CD4-positive, alpha-beta T cell (primary cell): ENCODE measurements around the gene LAPTM5. TPM values are rescaled to one million over a fixed set of nuclear protein-coding genes. Genes with fewer than 3 reads are reported as not detected.

Source experiments
- ATAC-seq: fragments of 200-7000 bp; cut with Tn5 transposase; one replicate; pipeline ENCODE4 v1.10.0; 2022; ENCODE audit warnings: mild to moderate bottlenecking; ENCODE audit not compliant: poor library complexity
- CTCF ChIA-PET: fragments of 350-600 bp; sonication (Branson Sonifier 250); formaldehyde crosslinking; loops from one replicate; lab custom pipeline; 2021; ENCODE audit warnings: antibody characterized with exemption, inconsistent platforms; lab: Charles Lee
- POLR2A ChIA-PET: fragments of 350-600 bp; sonication (Branson Sonifier 250); formaldehyde crosslinking; loops from one replicate; lab custom pipeline; 2021; ENCODE audit warnings: antibody characterized with exemption, inconsistent platforms; lab: Charles Lee
- DNase-seq, 14 experiments: peaks; one replicate each; pipeline ENCODE4 v3.0.0-alpha.2; 2013 to 2020; ENCODE audit warnings: mixed read lengths in 2 of 14
- H3K27ac ChIP-seq, 2 donors: one replicate each; pipeline versions ENCODE4 v1.5.1 to v1.7.0; 2013; ENCODE audit warnings: low read length in 2 of 2, low read depth in 1 of 2, mild to moderate bottlenecking in 1 of 2
- H3K27me3 ChIP-seq, 2 experiments: 1 replicate in 1 of 2; 2 replicates in 1 of 2; pipeline versions ENCODE4 v1.6.1 to v1.7.0; 2013; ENCODE audit warnings: low read length in 2 of 2, control low read depth in 1 of 2, mild to moderate bottlenecking in 1 of 2, moderate library complexity in 1 of 2; ENCODE audit not compliant: insufficient read depth in 2 of 2, control insufficient read depth in 1 of 2
- H3K36me3 ChIP-seq: one replicate; pipeline ENCODE4 v1.6.1; 2013; ENCODE audit warnings: low read length, control low read depth; ENCODE audit not compliant: insufficient read depth
- H3K4me1 ChIP-seq: one replicate; pipeline ENCODE4 v1.6.1; 2013; ENCODE audit warnings: low read length, control low read depth; ENCODE audit not compliant: insufficient read depth
- H3K4me3 ChIP-seq: one replicate; pipeline ENCODE4 v1.5.1; 2013; ENCODE audit warnings: mild to moderate bottlenecking, low read length, moderate library complexity
- H3K9me3 ChIP-seq, 2 experiments: 1 replicate in 1 of 2; 2 replicates in 1 of 2; pipeline versions ENCODE4 v1.6.1 to v1.7.0; 2013; ENCODE audit warnings: low read length in 2 of 2, mild to moderate bottlenecking in 2 of 2, control low read depth in 1 of 2, moderate library complexity in 1 of 2; ENCODE audit not compliant: control insufficient read depth in 1 of 2, insufficient read depth in 1 of 2
- H3K27ac Mint-ChIP-seq: one replicate; pipeline ENCODE4 v1.8.0; 2020; ENCODE audit warnings: mixed read lengths
- H3K27me3 Mint-ChIP-seq: one replicate; pipeline ENCODE4 v1.8.0; 2021; ENCODE audit warnings: mixed read lengths
- H3K36me3 Mint-ChIP-seq: one replicate; pipeline ENCODE4 v1.8.0; 2021; ENCODE audit warnings: low read depth, mixed read lengths
- H3K4me1 Mint-ChIP-seq: one replicate; pipeline ENCODE4 v1.8.0; 2021; ENCODE audit warnings: low read depth, mixed read lengths
- H3K4me3 Mint-ChIP-seq: one replicate; pipeline ENCODE4 v1.8.0; 2020; ENCODE audit warnings: mild to moderate bottlenecking, mixed read lengths
- H3K9me3 Mint-ChIP-seq: one replicate; pipeline ENCODE4 v1.8.0; 2020; ENCODE audit warnings: mixed read lengths
- intact Hi-C, 2 experiments: fragments of 100-400 bp; cut with DNase I in 1 of 2; cut with micrococcal nuclease in 1 of 2; formaldehyde crosslinking; loops; one replicate each; pipeline versions ENCODE4 v1.15.1 to v1.9.0; 2023 to 2025; cut with DNase I, micrococcal nuclease
- total RNA-seq, 174 experiments: library from RNA in 2 of 174; stranded (reverse) in 2 of 174; gene quantifications; one replicate each; pipeline ENCODE4 v1.2.3 and lab custom pipeline; 2021 to 2026
- TF ChIP-seq, protein P1 (sequence below): fragments of 200-600 bp; IDR thresholded peaks from one replicate; pipeline ENCODE4 v1.8.0; 2022; ENCODE audit warnings: antibody characterized with exemption, mild to moderate bottlenecking

Gene LAPTM5
- total RNA-seq, 2 experiments from 2014 or later: 625 to 642 TPM

DNA sequence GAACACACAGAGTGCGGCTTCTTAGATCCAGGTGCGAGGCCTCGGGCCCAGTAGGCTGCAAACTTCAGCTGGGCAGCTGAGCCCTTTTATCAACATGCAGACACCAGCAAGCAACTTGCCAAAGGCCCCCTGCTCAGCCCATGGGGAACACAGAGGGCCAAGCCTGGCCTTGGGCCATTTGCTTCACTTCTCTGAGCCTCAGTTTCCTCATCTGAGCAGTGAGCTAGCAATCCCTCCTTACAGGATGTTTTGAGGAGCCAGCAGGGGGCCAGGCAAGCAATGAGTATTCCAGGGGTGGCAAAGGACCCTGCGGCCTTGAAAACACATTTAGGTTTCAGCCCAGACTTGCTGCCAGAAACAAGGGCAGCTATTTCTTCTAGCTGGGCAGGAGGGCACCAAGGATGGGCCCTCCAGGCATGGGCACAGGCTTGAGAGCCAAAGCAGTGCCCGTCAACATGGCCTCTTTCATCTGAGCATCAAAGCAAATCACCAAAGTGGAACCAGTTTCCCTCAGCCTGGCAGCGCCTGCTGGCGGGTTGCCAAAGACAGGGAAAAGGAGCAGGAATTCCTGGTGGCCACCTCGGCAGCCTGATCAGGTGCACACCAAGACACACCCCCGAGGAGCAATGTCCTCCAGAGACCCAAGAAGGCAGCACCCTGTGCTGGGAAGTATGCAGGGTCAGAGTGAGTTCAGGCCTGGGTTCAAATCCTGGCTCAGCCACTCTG lies 35.6 kb downstream of the LAPTM5 start:
- peaks cover 56% of the 10 kb centered on the region for H3K4me1 ChIP-seq
- H3K4me3 ChIP-seq: no peak overlapping the region
- ChIA-PET CTCF (interaction anchor here (5.6 kb wide), 1 partner anchor 57 kb away, joined by 87 read pairs; no protein-coding TSS in a partner anchor), POLR2A (interaction anchor here (0.9 to 5.5 kb wide), 5 partner anchors 23 to 61 kb away, joined by 3 to 98 read pairs (median 60); partner anchors contain the start of gene LAPTM5)
- H3K27ac ChIP-seq: no peak overlapping the region
- TF ChIP-seq, protein P1, sequence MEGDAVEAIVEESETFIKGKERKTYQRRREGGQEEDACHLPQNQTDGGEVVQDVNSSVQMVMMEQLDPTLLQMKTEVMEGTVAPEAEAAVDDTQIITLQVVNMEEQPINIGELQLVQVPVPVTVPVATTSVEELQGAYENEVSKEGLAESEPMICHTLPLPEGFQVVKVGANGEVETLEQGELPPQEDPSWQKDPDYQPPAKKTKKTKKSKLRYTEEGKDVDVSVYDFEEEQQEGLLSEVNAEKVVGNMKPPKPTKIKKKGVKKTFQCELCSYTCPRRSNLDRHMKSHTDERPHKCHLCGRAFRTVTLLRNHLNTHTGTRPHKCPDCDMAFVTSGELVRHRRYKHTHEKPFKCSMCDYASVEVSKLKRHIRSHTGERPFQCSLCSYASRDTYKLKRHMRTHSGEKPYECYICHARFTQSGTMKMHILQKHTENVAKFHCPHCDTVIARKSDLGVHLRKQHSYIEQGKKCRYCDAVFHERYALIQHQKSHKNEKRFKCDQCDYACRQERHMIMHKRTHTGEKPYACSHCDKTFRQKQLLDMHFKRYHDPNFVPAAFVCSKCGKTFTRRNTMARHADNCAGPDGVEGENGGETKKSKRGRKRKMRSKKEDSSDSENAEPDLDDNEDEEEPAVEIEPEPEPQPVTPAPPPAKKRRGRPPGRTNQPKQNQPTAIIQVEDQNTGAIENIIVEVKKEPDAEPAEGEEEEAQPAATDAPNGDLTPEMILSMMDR: no peak
- no peaks in the 10 kb centered on the region for H3K27me3 ChIP-seq
- H3K27me3 Mint-ChIP-seq: no peaks in the 10 kb centered on the region
- H3K4me3 Mint-ChIP-seq: no peak overlapping the region
- no peaks in the 10 kb centered on the region for H3K9me3 ChIP-seq
- H3K9me3 Mint-ChIP-seq: no peaks in the 10 kb centered on the region
- no peak for ATAC-seq
- peaks cover 50% of the 10 kb centered on the region for H3K36me3 Mint-ChIP-seq
- intact Hi-C loops: loop anchor here in 1 of 2 experiments (2.0 kb wide), 1 partner anchor 21 kb away; no protein-coding TSS in a partner anchor
- H3K27ac Mint-ChIP-seq: no peak overlapping the region
- H3K4me1 Mint-ChIP-seq: peaks cover 39% of the 10 kb centered on the region
- peaks cover 32% of the 10 kb centered on the region for H3K36me3 ChIP-seq
- DNase-seq: peak in 1 of 14 experiments; percentile 2

DNA sequence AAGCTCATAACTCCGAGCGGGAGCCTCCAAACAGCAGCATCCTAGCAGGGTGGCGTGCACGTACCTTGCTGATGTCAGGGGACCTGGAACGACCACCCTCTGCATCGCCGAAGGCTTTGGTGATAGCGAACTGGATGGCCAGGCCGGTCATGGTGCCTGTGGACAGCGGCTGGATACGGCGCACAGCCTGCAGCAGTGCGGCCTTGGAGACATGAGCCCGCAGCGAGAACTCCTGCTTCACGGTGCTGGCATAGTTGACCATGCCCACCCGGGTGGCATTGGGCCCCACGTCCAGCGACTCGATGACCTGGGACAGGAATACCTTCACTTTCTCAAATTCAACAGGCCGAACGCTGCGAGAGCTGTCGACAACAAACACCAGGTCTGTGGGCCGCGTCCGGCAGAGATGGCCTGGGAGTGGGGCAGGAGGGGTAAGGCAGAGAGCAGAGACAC lies 36.2 kb downstream of the LAPTM5 start:
- Histone ChIP-seq H3K9me3 (no peaks in the 10 kb centered on the region), H3K4me3 (no peak overlapping the region), H3K27me3 (no peaks in the 10 kb centered on the region), H3K27ac (no peak overlapping the region), H3K4me1 (peaks cover 56% of the 10 kb centered on the region), H3K36me3 (peaks cover 31% of the 10 kb centered on the region)
- DNase-seq (peak in 2 of 14 experiments; percentile 7 to 39), ATAC-seq (no peak)
- no peak overlapping the region for H3K4me3 Mint-ChIP-seq
- POLR2A ChIA-PET: interaction anchor here (0.9 to 5.5 kb wide), 5 partner anchors 23 to 61 kb away, joined by 3 to 98 read pairs (median 60); partner anchors contain the start of gene LAPTM5
- CTCF ChIA-PET: interaction anchor here (1.0 to 5.6 kb wide), 4 partner anchors 14 to 61 kb away, joined by 3 to 87 read pairs (median 30); partner anchors contain the start of gene LAPTM5
- H3K27ac Mint-ChIP-seq: peak overlapping the region; percentile 92
- H3K9me3 Mint-ChIP-seq: no peaks in the 10 kb centered on the region
- peaks cover 48% of the 10 kb centered on the region for H3K36me3 Mint-ChIP-seq
- no peaks in the 10 kb centered on the region for H3K27me3 Mint-ChIP-seq
- TF ChIP-seq, protein P1: no peak
- peaks cover 40% of the 10 kb centered on the region for H3K4me1 Mint-ChIP-seq
- intact Hi-C loops: loop anchor here in 1 of 2 experiments (2.0 kb wide), 1 partner anchor 21 kb away; no protein-coding TSS in a partner anchor

DNA sequence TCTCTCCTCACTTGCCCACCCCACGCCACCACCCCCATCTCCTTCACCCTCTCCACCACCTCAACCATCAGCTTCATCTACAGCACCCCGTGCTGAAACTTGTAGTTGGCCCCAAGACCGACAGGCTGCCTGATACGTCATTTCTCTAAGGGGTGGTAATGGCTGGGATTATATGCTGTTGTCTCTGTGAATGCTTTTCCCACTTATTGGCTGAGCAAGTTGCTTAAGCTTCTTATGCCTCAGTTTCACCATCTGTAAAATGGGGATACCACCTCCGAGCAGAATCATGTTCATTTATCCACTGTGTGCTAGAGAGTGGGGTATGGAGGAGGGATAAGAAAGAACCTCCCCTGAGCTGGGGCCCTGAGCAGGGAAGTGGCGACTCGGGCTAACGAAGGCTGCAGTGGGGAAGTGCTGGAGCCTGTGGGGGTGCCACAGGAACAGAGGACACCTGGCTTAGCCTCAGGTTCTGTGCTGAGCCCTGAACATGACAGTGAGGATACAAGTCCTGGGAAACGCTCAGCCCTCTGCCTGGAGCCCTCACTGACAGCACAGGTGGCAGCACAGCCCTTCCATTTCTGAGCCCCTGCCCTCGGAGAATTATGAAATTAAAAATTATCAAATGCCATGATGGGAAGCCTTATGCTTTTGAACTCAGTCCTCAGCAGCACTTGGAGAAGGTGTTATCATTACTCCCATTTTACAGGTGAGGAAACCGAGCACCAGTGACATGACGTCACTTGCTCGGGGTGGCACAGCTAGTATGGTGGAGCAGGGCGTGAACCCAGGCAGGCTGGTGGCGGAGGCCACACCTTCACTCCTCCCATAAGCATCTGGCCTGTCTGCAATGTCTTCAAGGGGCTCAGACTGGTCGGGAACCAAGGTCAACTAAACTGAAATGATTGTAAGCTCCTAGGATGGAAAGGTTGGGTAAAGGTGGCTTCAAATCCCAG lies 37.0 kb downstream of the LAPTM5 start:
- no peaks in the 10 kb centered on the region for H3K27me3 ChIP-seq
- no peak overlapping the region for H3K4me3 ChIP-seq
- no peak overlapping the region for H3K27ac ChIP-seq
- peaks cover 56% of the 10 kb centered on the region for H3K4me1 ChIP-seq
- CTCF ChIA-PET: interaction anchor here (1.0 to 5.6 kb wide), 9 partner anchors 13 to 209 kb away, joined by 3 to 87 read pairs (median 15); partner anchors contain the start of gene LAPTM5
- peaks cover 2 to 7% of the 10 kb centered on the region in 2 experiments for H3K9me3 ChIP-seq
- POLR2A ChIA-PET: interaction anchor here (0.6 to 5.5 kb wide), 8 partner anchors 12 to 1539 kb away, joined by 3 to 98 read pairs (median 40); partner anchors contain the start of genes LAPTM5 and SRSF4
- DNase-seq: peak in 1 of 14 experiments; percentile 5
- peaks cover 26% of the 10 kb centered on the region for H3K36me3 ChIP-seq
- H3K9me3 Mint-ChIP-seq: peaks cover 2% of the 10 kb centered on the region
- ATAC-seq: no peak
- peaks cover 40% of the 10 kb centered on the region for H3K36me3 Mint-ChIP-seq
- peak overlapping the region; percentile 92 for H3K27ac Mint-ChIP-seq
- peaks cover 40% of the 10 kb centered on the region for H3K4me1 Mint-ChIP-seq
- TF ChIP-seq, protein P1: no peak
- H3K4me3 Mint-ChIP-seq: peak overlapping the region; percentile 74
- intact Hi-C loops: loop anchor here in 1 of 2 experiments (2.0 kb wide), 1 partner anchor 22 kb away; no protein-coding TSS in a partner anchor
- no peaks in the 10 kb centered on the region for H3K27me3 Mint-ChIP-seq
